ENCODE data around the gene ESRRB.

GRCh38 chr14:76350671-76351070 lies 25.3 kb upstream of the ESRRB start:
- TF ChIP-seq CTCF (conservative IDR thresholded peaks at IDR 0.05; ENCODE audit: low read length) (no peak), EZH2phosphoT487 (IDR thresholded peaks at IDR 0.05; ENCODE audit: borderline replicate concordance, low read depth, low read length) (no peak)
